HG03439 (cell line): Measurements from ENCODE around the gene GPR89A.
"Not testable (repeated sequence)": the region's sequence is repeated elsewhere in the genome, so short reads cannot be mapped to it uniquely, and the experiment has no call there.

ENCODE experiments used
- ATAC-seq: cut with Tn5 transposase; IDR thresholded peaks from one replicate; pipeline ENCODE4 v1.9.1; 2021; ENCODE audit warnings: mild to moderate bottlenecking, moderate library complexity; ENCODE audit not compliant: unreplicated experiment

Gene GPR89A

DNA sequence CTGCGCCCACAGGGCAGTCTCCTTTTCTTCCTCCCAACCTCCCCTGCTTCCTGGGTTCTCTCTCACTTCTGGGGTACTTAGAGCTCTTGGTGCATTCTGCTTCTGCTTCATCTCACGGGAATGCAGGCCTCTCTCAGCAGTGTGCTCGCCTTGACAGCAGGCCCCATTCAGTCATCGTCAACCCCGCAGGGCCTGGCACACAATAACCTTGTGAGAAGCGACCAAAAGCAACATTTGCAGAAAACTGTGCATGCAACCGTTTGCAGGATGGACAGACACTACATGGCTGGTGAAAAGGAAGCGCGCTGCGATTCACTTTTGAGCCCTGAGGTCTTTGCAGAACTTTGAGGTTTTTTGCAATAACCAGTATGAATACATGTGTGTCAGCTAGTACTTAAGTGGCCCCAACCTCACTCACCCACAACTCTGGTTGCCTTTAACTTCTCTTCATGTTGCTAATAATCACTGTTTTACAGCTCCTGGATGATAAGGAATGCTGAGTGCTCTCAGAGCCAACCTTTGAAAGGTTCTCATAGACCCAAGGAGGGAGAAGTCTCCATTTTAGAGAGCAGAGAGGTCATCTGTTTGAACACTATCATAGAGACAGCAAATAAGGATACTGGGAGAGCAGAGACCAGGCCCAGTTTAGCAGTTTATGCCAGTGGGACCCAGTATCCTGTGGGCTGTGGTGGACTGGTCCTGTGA lies 109.0 kb downstream of the GPR89A start:
- no peak for ATAC-seq

GRCh38 chr1:145717833-145718232 lies 110.0 kb downstream of the GPR89A start:
- ATAC-seq: no peak

GRCh38 chr1:145718465-145718864 lies 110.7 kb downstream of the GPR89A start:
- ATAC-seq: not testable (repeated sequence)

- ATAC-seq: no peak
These were observed 111.7 kb downstream of the GPR89A start, which contains the start of gene CD160 for GRCh38 chr1:145719230-145720079. TSS of gene CD160 (plus strand) at chr1:145719499. CDS start at chr1:145728328, 8,829 bp downstream.
